ENCODE data around the gene STK38L. TPM values are rescaled to one million over a fixed set of nuclear protein-coding genes. Genes with fewer than 3 reads are reported as not detected.

STK38L gene
- total RNA-seq, 2 donors from 2014 or later = 28.0 to 29.4 TPM

- ATAC-seq (no peak), DNase-seq (ENCODE audit: low spot score in 2 of 2) (no peak)
Observed at GRCh38 chr12:27343255-27344000, 99.3 kb downstream of the STK38L start.

GRCh38 chr12:27344246-27344645 lies 100.2 kb downstream of the STK38L start:
- DNase-seq (ENCODE audit: low spot score in 2 of 2) (no peak), ATAC-seq (no peak)
- no peaks in the 10 kb centered on the region for H3K36me3 Mint-ChIP-seq
- H3K9me3 Mint-ChIP-seq = no peaks in the 10 kb centered on the region
- no peak overlapping the region for H3K27ac Mint-ChIP-seq

More at GRCh38 chr12:27343255-27344000, 99.3 kb downstream of the STK38L start:
- Mint-ChIP-seq H3K9me3 (no peaks in the 10 kb centered on the region), H3K27ac (no peak overlapping the region), H3K36me3 (no peaks in the 10 kb centered on the region)

GRCh38 chr12:27344760-27345159 lies 100.7 kb downstream of the STK38L start:
- Mint-ChIP-seq H3K9me3 (no peaks in the 10 kb centered on the region), H3K27ac (no peak overlapping the region), H3K36me3 (no peaks in the 10 kb centered on the region)
- DNase-seq (ENCODE audit: low spot score in 2 of 2) (no peak), ATAC-seq (no peak)

- H3K9me3 Mint-ChIP-seq = no peaks in the 10 kb centered on the region
- H3K27ac Mint-ChIP-seq = no peak overlapping the region
- ATAC-seq = no peak
- DNase-seq (ENCODE audit: low spot score in 2 of 2) = no peak
- H3K36me3 Mint-ChIP-seq = no peaks in the 10 kb centered on the region
Observed at GRCh38 chr12:27345376-27345775, 101.3 kb downstream of the STK38L start.

GRCh38 chr12:27347779-27348178 lies 103.7 kb downstream of the STK38L start:
- no peaks in the 10 kb centered on the region for H3K36me3 Mint-ChIP-seq
- no peaks in the 10 kb centered on the region for H3K9me3 Mint-ChIP-seq
- DNase-seq (ENCODE audit: low spot score in 2 of 2) (no peak), ATAC-seq (no peak)
- no peak overlapping the region for H3K27ac Mint-ChIP-seq

- ATAC-seq (no peak), DNase-seq (ENCODE audit: low spot score in 2 of 2) (no peak)
- H3K9me3 Mint-ChIP-seq = no peaks in the 10 kb centered on the region
- no peak overlapping the region for H3K27ac Mint-ChIP-seq
- no peaks in the 10 kb centered on the region for H3K36me3 Mint-ChIP-seq
Observed at GRCh38 chr12:27351476-27351875, 107.4 kb downstream of the STK38L start.

GRCh38 chr12:27355486-27355885 lies 111.4 kb downstream of the STK38L start:
- DNase-seq (ENCODE audit: low spot score in 2 of 2) (no peak), ATAC-seq (no peak)
- Mint-ChIP-seq H3K36me3 (no peaks in the 10 kb centered on the region), H3K9me3 (no peaks in the 10 kb centered on the region), H3K27ac (no peak overlapping the region)

- no peak for DNase-seq (ENCODE audit: low spot score in 2 of 2)
- Mint-ChIP-seq H3K36me3 (no peaks in the 10 kb centered on the region), H3K9me3 (no peaks in the 10 kb centered on the region), H3K27ac (no peak overlapping the region)
- ATAC-seq = no peak
Observed at GRCh38 chr12:27355979-27356378, 111.9 kb downstream of the STK38L start.

- Mint-ChIP-seq H3K9me3 (no peaks in the 10 kb centered on the region), H3K27ac (no peak overlapping the region), H3K36me3 (no peaks in the 10 kb centered on the region)
- DNase-seq (ENCODE audit: low spot score in 2 of 2) (no peak), ATAC-seq (no peak)
Observed at GRCh38 chr12:27359578-27360340, 115.7 kb downstream of the STK38L start.

- ATAC-seq (no peak), DNase-seq (ENCODE audit: low spot score in 2 of 2) (no peak)
- no peak overlapping the region for H3K27ac Mint-ChIP-seq
- no peaks in the 10 kb centered on the region for H3K36me3 Mint-ChIP-seq
- H3K9me3 Mint-ChIP-seq = no peaks in the 10 kb centered on the region
Observed at GRCh38 chr12:27361372-27361771, 117.3 kb downstream of the STK38L start.

- Mint-ChIP-seq H3K36me3 (peaks cover 0 to 5% of the 10 kb centered on the region in 2 donors), H3K27ac (no peak overlapping the region), H3K9me3 (no peaks in the 10 kb centered on the region)
- DNase-seq (ENCODE audit: low spot score in 2 of 2) (no peak), ATAC-seq (no peak)
Observed at GRCh38 chr12:27366621-27367020, 122.5 kb downstream of the STK38L start.

- Mint-ChIP-seq H3K27ac (no peak overlapping the region), H3K9me3 (no peaks in the 10 kb centered on the region), H3K36me3 (peaks cover 0 to 5% of the 10 kb centered on the region in 2 donors)
- ATAC-seq = no peak
- no peak for DNase-seq (ENCODE audit: low spot score in 2 of 2)
Observed at GRCh38 chr12:27367078-27367477, 123.0 kb downstream of the STK38L start.

Other genes with a start within 250 kb of the STK38L start
- 10 to 100 TPM; 28.8 to 62.5 TPM for gene TM7SF3, start 229.9 kb upstream of the STK38L start, total RNA-seq
- gene MED21, start 221.7 kb upstream of the STK38L start, total RNA-seq = 10 to 100 TPM; 31.5 to 57.0 TPM
- gene C12orf71, start 161.7 kb upstream of the STK38L start, total RNA-seq = not detected
- gene BMAL2, start 88.5 kb downstream of the STK38L start, total RNA-seq = 10 to 100 TPM in 1 of 2 donors, 1 to 10 TPM in 1; 7.4 to 14.5 TPM
- under 1 TPM in 1 of 2 donors, not detected in 1; 0.37 TPM for gene SMCO2, start 202.4 kb downstream of the STK38L start, total RNA-seq

Data from activated naive CD4-positive, alpha-beta T cell treated with anti-CD3 and anti-CD28 coated beads, Interleukin-2, amount 50 U/mL, for 72 hours (primary cell).